Measurements from ENCODE around the gene AGRP.

AGRP gene

DNA sequence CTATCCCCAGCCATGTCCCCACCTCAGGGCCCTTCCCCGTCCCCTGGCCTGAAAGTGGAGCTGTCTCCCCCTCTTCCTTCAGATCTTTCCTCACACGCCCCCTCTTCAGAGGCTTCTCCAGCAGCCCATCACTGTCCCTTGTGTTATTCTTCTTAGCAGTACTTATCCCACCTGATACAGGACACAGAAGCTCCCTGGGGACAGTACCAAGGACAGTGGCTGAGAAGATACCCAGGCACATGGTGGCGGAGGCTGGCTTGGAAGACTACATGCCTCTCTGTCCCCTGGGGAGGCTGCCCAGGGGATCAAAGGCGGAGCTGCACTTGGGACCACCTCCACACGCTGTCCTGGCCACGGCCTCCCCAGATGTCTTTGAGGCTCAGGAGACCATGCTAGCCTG, 28.5 kb downstream of the AGRP start:
- H3K4me3 ChIP-seq (ENCODE audit: low read length) = no peak overlapping the region
- DNase-seq (ENCODE audit: low read depth) = no peak
- no peak for TF ChIP-seq CTCF (conservative IDR thresholded peaks at IDR 0.05; ENCODE audit: low read length)

- DNase-seq (ENCODE audit: low read depth) = no peak
- TF ChIP-seq CTCF (conservative IDR thresholded peaks at IDR 0.05; ENCODE audit: low read length) = no peak
- no peak overlapping the region for H3K4me3 ChIP-seq (ENCODE audit: low read length)
Measured at GRCh38 chr16:67454104-67454503, 29.2 kb downstream of the AGRP start.

DNA sequence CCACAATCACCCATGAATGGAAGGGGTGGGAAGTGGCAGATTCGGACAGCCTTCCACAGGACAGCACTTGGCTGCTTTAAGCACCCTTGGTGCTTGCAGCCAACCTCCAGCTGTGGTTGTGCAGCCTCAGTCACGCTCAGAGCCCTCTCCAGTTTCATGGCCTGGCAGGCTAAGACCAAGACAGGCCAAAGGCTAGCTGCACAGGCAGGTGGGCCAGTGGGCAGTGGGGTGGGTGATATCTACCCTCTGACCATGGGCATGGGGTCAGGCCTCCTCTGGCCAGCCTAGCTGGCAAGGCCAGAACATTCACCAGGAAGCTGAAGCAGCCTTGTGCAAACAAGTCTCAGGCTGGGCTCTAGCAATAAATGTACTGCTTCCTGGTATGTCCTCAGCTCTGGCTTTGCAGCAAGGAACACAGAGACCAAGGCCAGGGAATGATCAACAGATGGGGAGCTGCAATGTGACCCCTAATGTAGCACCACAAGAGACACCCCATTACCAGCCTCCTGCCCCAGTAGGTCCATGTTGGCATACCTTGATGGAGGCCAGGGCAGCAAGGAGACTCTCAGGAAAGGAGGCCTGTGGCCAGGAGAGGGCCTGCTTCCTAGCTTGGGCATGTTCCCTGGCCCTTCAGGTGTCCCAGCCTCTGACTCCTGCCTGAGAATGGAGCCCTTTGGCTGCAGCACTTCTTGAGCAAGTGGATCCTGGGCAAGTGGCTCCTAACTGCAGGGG, 31.5 kb downstream of the AGRP start:
- no peak for TF ChIP-seq CTCF (conservative IDR thresholded peaks at IDR 0.05; ENCODE audit: low read length)
- no peak overlapping the region for H3K4me3 ChIP-seq (ENCODE audit: low read length)
- no peak for DNase-seq (ENCODE audit: low read depth)

- no peak for DNase-seq (ENCODE audit: low read depth)
- no peak for TF ChIP-seq CTCF (conservative IDR thresholded peaks at IDR 0.05; ENCODE audit: low read length)
- no peak overlapping the region for H3K4me3 ChIP-seq (ENCODE audit: low read length)
Measured at GRCh38 chr16:67451061-67451703, 32.2 kb downstream of the AGRP start.

DNA sequence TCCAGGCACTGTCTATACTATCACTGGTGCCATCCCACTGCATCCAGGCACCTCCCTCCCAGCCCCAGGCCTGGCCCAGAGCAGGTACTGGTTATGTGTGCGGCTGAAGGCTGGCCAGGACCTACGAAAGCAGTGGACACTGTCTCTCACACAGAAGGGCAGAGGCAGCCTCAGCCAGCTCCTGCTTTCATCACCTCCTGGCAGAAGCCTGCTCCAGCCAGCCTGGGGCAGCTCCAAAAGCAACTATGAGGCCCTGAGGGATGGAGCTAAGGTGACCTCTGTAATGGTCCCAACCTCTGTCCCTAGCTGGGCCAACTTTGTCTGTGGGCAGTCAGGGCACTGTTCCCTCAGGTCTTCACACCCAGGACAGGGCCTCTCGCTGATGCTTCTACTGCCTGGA, 33.6 kb downstream of the AGRP start:
- DNase-seq (ENCODE audit: low read depth) = no peak
- no peak overlapping the region for H3K4me3 ChIP-seq (ENCODE audit: low read length)
- TF ChIP-seq CTCF (conservative IDR thresholded peaks at IDR 0.05; ENCODE audit: low read length) = no peak

DNA sequence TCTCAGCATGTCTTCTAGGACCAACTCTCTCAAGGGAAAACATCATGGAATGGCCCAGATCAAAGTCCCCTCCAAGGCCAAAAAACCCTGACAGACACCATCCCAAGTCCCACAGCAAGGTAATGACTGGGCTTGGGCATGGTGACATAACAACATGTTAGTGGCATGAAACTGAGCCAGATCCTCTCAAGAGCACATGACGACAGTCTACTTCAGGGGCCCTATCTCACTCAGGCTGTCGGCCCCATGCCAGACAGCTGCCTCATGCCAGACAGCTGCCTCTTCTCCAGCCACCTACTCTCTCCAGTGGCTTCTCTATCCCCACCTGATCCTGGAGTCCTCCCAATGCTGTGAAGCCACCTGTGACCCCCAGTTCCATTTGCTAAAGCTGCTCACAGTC, 34.0 kb downstream of the AGRP start:
- no peak for TF ChIP-seq CTCF (conservative IDR thresholded peaks at IDR 0.05; ENCODE audit: low read length)
- DNase-seq (ENCODE audit: low read depth) = no peak
- H3K4me3 ChIP-seq (ENCODE audit: low read length) = no peak overlapping the region

DNA sequence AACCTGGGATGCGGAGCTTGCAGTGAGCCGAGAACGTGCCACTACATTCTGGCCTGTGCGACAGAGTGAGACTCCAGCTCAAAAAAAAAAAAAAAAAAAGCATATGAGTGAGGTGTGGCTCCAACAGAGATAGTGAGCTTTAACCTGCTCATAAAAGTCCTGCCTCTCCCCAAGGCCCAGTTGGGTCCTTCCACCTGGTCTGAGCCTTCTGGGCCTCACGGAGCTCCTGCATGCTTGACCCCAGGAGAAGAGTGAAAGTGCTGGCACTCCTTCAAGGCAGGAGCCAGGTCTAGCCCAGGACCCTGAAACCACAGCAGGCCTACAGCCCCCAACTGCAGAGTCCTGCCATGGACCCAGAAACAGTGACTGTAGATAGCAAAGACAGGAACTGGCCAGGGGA, 34.8 kb downstream of the AGRP start:
- no peak overlapping the region for H3K4me3 ChIP-seq (ENCODE audit: low read length)
- no peak for TF ChIP-seq CTCF (conservative IDR thresholded peaks at IDR 0.05; ENCODE audit: low read length)
- no peak for DNase-seq (ENCODE audit: low read depth)
